Measurements from ENCODE around the gene DLGAP4.
A peak's percentile ranks its signal among the peaks of the same experiment; 100 is the strongest.

GRCh38 chr20:36344517-36345132 lies 38.5 kb downstream of the DLGAP4 start:
- TF ChIP-seq MAX (IDR thresholded peaks at IDR 0.05) (no peak), POLR2AphosphoS5 (IDR thresholded peaks at IDR 0.05; ENCODE audit: low read depth, low read length) (no peak), CTCF (IDR thresholded peaks at IDR 0.05 in 2 of 3, conservative IDR thresholded peaks at IDR 0.05 in 1 of 3; ENCODE audit: borderline replicate concordance in 1 of 3, insufficient read depth in 1 of 3, low read depth in 2 of 3, low read length in 2 of 3) (no peak), REST (IDR thresholded peaks at IDR 0.05; ENCODE audit: low read depth) (peak; percentile 95), YY1 (IDR thresholded peaks at IDR 0.05; ENCODE audit: extremely low read depth, insufficient replicate concordance, low read depth, low read length) (no peak), POLR2A (IDR thresholded peaks at IDR 0.05; ENCODE audit: borderline replicate concordance, extremely low read depth, insufficient read depth, insufficient read length) (no peak), RAD21 (IDR thresholded peaks at IDR 0.05; ENCODE audit: low read depth) (no peak), TCF7L2 (IDR thresholded peaks at IDR 0.05; ENCODE audit: borderline replicate concordance, extremely low read depth, insufficient read depth, insufficient read length) (no peak), FOSL1 (IDR thresholded peaks at IDR 0.05; ENCODE audit: low read depth) (no peak), CBX3 (IDR thresholded peaks at IDR 0.05; ENCODE audit: low read depth) (no peak), EZH2 (IDR thresholded peaks at IDR 0.05) (no peak), ATF3 (IDR thresholded peaks at IDR 0.05) (no peak), SIN3A (IDR thresholded peaks at IDR 0.05; ENCODE audit: low read depth) (no peak), CEBPB (IDR thresholded peaks at IDR 0.05; ENCODE audit: low read depth) (no peak)
